HG02938 (cell line): ENCODE results near the gene SLITRK3.

Experiments
- ATAC-seq: cut with Tn5 transposase; IDR thresholded peaks from one replicate; pipeline ENCODE4 v1.9.1; 2021; ENCODE audit warnings: mild to moderate bottlenecking, moderate library complexity; ENCODE audit not compliant: unreplicated experiment

SLITRK3 gene, protein sequence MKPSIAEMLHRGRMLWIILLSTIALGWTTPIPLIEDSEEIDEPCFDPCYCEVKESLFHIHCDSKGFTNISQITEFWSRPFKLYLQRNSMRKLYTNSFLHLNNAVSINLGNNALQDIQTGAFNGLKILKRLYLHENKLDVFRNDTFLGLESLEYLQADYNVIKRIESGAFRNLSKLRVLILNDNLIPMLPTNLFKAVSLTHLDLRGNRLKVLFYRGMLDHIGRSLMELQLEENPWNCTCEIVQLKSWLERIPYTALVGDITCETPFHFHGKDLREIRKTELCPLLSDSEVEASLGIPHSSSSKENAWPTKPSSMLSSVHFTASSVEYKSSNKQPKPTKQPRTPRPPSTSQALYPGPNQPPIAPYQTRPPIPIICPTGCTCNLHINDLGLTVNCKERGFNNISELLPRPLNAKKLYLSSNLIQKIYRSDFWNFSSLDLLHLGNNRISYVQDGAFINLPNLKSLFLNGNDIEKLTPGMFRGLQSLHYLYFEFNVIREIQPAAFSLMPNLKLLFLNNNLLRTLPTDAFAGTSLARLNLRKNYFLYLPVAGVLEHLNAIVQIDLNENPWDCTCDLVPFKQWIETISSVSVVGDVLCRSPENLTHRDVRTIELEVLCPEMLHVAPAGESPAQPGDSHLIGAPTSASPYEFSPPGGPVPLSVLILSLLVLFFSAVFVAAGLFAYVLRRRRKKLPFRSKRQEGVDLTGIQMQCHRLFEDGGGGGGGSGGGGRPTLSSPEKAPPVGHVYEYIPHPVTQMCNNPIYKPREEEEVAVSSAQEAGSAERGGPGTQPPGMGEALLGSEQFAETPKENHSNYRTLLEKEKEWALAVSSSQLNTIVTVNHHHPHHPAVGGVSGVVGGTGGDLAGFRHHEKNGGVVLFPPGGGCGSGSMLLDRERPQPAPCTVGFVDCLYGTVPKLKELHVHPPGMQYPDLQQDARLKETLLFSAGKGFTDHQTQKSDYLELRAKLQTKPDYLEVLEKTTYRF

DNA sequence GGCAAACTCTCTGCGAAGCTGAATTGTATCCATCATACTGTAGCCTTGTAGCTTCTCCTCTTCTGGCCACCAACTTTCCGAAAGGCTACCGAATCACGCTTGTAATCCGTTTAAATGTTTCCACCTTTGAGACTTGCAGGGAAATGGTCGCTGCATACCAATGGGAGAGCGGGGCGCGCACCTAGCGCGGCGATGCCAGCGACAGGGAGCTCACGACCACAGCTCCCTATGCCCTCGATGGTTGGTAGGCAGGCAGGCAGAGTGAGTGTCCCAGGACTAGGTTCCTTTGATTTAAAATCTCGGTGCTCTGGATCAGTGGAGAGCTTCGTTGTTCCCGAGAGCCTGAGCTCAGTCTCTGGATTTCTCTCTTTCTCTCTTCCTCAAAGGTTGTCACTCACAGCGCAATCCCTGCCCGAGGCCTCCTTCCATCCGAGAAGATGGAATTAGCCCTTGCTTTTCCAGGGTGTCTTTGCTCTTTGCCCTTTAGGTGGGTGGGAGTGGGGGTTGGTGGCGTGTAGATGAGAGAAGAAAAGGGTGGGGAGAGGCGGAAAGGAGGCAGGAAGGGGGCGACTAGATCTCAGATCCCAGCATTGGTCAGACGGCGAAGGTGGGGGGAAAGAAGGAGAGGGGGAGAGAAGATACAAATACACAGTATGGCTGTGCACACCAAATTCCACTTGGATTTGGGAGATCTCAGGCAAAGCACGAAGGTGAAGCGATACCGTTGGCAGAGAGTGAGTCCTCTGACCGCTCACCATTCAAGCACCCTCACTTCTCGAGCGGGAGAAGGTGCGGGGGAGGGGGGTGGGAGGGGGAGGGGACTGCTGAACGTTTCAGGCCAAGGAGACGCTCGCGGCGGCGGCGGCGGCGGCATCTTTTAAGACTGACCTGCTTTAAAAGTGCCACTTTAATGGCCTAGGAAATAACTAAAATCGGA lies at the start of gene SLITRK3:
Gene SLITRK3, minus strand, starts transcription at position 745 of the 937 bp plus-strand sequence. CDS start 5,554 bp downstream, outside the sequence.
- no peak for ATAC-seq

DNA sequence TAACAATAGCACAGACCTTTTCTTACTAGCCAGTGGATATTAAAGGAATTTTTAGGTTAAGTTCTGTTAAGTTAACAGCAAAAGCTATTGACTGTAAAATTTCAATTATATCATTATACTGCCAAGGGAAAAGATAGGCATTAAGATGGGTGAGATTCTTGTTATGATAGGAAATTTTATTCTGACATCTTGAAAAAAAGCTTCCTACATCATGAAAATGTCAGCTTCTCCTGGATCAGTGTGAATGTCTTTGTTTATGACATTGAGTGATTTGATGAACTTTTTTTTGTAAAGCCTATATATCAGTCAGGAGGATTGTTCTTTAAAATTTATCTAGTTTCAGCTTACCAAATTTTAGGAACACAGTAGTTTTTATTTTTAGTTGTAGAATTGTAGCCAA lies 47.4 kb upstream of the SLITRK3 start:
- no peak for ATAC-seq

DNA sequence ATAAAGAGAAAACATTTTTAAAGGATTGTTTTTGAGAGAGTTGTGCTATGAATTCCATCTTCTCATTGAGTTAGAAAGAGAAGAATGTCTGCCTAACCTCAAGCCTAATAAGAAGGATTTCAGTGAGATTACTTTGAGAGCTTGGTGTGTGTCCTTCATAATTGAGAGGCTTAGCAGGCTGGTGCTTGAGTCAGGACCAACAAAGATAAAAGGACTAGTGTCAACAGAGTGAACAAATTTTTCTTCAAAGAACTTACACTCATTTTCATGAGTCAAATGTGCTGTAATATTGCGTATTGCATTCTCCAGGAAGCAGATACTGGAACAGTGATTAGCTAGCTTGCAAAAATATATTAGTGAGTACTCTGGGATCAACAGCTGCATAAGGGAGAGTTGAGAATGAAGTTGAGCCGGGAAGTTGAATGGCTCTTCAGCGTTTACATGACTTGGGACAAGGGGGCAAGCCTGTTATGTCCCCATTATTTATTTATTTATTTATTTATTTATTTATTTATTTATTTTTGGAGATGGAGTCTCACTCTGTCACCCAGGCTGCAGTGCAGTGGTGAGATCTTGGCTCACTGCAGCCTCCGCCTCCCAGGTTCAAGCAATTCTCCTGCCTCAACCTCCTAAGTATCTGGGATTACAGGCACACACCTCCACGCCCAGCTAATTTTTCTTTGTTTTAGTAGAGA lies 37.5 kb upstream of the SLITRK3 start:
- no peak for ATAC-seq

DNA sequence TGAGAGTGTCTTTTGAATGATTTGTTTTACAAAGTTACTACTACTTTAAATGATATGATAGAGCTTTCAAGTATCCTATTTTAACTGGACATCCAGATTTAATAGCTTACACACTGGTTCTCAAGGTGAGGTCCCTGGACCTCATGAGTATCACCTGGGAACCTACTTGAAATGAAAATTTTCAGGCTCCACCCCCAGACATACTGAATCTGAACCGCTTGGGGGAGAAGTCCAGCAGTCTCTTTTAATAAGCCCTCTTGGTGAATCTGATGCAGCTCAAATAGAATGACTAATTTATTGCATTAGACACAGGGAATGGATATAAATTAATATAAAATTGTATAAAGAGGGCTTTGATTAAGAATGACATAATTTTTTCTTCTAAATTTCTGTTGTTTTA lies 29.4 kb upstream of the SLITRK3 start:
- no peak for ATAC-seq

DNA sequence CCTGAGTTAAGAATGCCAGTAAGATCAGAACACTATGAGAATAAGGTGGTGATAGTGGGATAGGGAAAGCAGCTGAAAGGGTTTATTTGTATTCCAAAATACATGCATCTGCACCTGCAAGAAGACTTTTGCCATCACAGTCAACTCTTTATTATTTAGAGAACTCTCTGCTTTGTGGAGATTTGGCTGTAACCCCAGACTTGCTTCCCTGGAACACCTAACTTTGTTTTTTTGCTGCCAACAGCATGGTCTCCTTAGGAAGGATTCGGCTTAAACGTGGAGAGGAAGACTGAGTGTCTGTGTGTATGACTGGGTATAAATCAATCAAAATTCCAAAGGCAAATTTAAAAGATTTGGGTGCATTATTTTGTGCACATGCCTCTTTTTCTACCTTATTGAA lies 21.6 kb upstream of the SLITRK3 start:
- ATAC-seq: no peak

DNA sequence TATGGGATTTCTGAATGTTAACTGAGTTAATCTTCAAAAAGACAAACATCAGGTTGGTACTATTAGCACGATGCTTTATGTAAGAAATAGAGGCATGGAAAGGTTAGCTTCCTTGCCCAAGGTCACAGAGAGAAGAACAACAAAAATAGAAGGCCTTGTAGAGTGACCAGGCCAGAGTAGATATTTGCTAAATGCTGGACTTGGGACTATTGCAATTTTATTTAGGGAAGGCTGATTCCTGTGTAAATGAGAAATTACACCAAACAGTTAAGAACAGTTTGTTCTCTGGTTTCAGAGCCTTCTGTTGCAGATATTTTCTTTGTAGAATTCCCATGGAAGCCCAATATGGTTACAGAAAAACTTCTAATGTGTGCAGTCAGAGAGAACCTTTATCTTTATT lies 16.4 kb upstream of the SLITRK3 start:
- ATAC-seq: no peak

DNA sequence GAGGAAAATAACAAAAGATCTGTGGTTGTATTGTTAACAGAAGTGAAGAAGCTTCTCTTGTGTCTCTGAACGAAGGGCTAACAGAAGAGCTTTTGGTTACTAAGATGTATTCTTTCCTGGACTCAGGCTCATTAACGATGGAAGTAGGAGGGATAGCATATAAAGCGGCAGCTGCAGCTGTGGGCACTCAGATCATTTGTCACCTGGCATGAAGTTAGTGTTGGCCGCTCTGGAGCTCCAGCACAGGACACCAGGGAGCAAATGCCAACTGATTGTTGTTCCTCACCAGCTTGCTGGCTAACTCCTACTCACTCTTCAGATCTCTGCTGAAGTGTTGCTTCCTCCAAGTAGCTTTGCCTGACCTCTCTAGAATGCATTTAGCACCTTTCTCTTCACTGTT lies 15.5 kb upstream of the SLITRK3 start:
- ATAC-seq: no peak

DNA sequence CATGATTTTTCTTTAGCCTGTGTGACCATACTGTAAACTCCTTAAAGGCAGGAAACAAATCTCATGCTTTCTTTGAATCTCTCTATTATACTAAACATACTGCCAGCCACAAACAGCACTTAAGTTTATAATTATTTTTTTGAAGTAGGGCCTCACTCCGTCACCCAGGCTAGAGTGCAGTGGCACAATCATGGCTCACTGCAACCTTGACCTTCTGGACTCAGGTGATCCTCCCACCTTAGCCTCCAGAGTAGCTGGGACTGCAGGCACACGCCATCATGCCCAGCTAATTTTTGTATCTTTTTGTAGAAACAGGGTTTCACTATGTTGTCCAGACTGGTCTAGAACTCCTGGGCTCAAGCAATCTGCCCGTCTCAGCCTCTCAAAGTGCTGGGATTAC lies 14.5 kb upstream of the SLITRK3 start:
- ATAC-seq: no peak

DNA sequence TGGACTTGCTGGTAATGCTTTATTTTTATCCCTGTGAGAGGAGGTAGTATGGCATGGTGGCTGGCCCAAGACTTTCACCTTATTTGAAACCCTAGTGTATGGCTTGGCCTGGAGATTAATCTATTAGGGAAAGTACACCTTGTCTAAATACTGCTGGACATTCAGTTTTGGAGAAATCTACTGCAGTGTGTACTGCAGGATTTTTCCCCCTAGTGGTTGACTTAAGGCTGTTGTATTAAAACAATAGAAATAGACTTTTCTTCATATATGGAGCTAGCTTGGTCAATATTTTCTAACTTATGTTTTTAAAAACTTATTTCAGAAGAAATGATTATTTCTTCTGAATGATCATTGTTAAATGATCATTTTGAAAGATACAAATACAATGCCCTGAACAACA lies 13.9 kb upstream of the SLITRK3 start:
- no peak for ATAC-seq

DNA sequence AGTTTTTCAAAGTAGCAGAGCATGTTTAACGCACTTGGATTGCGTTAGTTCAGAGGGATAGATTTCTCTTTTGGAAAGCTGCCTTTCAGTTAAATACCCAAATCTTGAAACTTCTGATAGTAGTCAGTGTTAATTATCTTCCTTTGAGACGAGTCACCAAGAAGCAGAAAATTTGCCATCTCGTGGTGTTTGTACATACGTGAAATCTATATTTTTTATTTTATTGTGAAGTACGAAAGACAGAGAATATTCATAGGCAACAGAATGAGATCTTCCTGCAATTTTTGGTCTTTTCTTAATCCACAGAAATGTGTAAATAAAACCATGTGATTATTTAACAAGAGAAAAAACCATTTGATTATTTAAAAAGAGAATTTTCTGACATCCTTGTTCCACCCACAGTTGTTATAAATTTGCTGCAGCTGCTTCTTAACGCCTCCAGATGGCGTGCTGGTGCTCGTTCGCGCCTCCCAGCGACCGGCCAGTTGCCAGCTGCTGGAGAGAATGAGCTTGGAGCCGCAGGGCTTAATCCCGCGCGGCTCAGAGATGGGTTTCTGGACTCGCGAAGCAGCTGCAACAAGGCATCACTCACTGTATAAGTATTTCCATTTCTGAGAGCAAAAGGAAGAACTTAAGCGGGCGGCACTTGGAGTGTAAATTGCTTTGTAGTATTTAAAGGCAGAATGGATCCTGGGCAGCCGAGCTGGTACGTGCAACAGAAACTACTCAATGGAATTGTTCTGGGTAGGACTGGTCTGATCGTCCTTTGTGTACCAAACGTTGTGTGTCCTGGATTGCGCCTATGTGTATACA lies 10.5 kb upstream of the SLITRK3 start:
- peak; percentile 99 for ATAC-seq

DNA sequence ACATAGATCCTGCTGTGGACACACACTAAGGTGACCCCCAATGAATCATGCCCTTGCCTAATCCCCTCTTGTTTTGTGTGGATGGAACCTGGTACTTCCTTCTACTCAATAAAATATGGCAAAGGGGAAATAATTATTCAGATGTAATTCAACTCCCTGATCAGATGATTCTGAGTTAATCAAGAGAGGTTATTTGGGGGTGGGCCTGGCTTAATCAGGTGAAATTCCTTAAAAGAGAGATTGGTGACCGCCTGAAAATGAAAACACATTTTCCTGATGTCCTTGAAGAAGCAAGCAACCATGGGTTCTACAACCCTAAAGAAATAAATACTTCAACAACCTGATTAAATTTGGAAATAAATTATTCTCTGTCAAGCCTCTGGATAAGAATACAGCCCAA lies 8.3 kb upstream of the SLITRK3 start:
- ATAC-seq: no peak

DNA sequence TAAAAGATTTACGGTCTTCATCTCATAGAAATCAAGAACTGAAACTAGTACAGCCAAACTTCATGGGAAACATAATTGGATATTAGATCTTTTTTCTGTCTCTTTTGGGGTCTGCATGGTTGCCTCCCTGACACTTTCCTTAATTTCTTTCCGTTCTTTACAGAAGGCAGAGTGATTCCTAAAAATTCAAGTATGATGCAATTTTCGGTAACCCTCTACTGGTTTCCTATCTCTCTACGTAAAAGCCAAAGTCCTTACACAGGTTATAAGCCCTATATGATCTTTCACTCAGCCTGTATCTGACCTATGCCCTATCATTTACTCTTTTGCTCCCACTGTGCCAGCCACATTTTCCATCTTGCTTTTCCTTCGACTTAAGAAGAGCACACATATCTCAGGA lies 6.8 kb upstream of the SLITRK3 start:
- ATAC-seq: no peak

DNA sequence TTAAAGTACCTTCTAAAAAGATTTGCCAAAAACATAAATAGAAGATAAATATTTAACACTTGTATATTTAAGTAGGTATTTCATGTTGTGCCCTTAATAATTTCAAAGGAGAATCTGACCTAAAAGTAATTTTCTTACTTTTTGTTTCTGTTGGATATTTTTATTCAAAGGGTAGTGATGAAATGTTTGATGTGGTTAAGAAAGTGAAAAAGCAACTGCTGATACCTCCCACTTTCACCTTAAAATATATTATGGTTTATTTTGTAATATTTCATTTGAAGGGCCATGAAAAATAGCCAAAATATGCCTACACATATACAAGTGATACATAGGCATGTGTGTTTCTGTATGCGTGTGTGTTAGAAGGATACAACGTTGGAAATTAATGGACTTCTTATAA lies 5.8 kb upstream of the SLITRK3 start:
- no peak for ATAC-seq

DNA sequence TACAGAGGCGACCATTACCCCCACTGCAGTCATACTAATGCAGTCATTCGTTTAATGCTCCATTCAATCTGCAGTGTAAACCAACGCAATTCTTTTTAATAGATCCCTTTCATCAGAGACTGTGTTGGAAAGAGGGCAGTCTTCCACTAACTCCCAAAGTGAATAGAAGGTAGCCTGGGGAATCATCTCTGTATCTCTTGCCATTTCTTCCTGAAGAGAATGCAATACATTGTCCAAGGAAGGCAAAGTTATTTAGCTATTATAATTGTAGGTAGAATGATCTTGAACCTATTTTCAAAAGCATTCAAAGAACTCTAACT lies 1.3 kb upstream of the SLITRK3 start:
- ATAC-seq: no peak

DNA sequence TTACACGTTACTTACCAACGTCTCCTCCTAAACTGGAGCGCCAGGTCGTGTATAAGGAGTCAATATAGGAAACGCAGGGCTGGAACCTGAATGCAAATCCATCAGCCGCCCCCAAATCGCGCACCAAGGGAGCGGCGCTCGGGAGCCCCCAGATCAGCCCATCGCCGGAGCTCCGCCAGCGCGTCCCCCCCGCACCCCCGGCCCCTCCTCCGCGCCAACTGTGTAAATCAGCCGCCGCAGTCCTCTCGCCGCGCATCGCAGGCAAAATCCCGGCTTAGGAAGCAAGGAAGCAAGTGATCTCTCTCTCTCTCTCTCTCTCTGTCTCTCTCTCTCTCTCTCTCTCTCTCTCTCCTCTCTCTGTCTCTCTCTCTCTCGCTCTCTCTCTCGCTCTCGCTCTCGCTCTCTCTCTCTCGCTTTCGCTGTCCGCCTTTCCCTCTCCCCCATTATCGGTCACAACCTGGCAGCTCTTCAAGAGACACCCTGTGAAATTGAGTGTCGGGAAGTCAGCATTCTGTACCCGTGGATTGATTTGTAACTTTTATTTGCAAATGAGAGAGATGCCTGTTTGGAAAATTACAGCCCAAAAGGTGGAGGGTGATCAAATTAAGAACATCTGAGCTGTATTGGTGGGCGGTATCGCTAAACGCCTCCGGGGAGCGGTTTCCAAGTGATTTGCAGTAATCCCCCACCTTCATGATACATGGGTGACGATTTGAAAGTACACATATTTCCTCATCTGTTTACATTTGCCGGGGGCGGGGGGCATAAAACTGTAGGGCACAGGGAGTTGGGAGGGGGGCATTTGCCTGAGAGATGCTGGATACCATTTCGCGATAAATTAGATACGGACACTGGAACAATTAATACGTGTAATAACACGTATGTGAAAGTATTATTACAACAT lies 645 bp upstream of the SLITRK3 start:
- no peak for ATAC-seq

DNA sequence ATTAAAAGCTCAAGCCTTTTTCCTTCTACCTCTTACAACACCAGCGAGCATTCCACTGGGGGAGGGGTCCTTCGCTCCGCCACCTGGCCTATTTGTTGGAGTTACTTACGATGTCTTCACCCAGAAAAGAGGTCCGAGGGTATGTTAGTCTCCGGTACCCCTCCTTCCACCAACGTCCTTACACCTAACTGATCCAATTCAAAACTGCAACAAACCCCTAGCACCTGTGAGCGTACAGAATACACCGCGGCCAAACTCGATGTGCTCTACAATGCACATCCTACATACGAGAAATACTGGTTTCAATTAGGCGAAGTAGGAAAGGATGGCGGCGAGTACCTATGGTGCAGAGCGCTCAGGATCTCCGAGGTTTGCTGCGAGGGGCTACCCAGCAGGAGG lies 944 bp downstream of the SLITRK3 start:
- ATAC-seq: no peak

DNA sequence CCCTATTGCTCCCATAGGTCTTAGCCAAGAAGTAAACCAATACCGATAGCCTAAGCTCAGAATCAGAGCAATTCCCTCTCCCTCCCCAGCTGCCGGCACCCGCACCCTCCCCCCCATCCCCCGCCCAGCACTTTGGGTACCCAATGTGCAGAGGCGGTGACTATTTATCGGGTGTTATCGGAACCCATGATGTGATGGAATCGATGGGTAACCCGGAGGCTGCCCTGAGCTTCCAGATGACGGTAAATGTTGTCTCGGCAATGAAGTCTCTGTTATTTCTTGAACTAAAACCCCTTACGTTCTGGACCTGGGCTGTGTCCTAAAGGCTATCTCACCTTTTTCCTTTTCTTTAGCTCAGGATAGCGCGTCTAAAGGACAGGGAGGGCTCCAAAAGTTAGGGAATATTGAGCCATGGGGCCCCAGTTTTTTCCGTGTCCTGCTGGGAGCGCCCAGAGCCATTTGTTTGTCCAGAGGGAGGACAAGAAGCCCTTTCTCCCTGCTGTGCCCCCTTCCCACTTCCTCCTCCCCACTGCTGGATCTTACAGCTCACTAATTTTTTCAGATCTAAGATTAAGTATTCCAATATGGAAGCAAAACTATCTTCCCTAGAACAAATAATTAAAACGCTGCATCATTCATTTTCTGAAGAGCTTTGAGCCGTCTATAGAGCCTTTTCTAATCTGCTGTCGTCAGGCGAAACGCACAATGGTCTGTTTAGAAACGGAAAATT lies 1.5 kb downstream of the SLITRK3 start:
- no peak for ATAC-seq
